NCI-H2227 (cell line): ENCODE measurements around the gene CASQ2.

Experiments used
- DNase-seq: peaks from one replicate; lab custom pipeline; 2025; ENCODE audit not compliant: unreplicated experiment; lab: John Stamatoyannopoulos, UW

Gene CASQ2

DNA sequence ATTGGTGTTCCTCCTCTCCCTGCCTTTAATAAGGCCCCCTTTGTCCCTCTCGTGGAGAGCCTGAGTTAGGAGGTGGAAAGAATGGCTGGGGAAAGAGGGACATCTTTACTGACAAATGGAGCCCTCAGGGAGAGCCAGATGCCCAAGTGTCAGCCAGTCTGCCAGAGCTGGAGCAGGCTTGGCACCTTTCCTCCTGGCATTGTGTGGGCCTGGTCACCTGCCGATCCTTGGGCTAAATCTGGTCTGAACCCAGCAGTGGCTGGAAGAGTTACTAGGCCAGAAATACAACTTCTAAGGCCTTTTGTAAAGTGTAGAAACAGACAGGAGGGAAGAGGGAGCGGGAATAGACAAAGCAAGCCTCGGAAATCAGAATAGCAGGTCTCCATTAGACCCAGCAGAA lies 101.8 kb downstream of the CASQ2 start:
- no peak for DNase-seq

DNA sequence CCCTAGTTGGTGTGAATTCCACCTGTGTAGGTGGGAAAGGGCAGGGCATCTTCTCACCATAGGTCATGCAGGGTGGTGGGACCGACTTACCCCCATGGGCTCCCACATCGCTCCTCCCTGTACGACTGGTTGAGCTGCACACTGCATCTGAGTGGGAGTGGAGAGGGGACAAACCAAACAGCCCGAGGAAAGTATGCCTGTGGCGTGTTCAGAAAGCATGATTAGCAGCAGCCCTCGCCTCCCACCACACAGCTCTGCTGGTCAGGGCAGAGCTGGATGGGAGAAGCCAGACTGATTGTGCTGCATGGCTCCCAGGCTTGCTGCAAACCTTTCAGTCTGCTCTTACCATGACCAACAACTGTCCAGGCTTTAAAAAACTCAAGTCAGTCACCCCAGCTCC lies 102.3 kb downstream of the CASQ2 start:
- no peak for DNase-seq

DNA sequence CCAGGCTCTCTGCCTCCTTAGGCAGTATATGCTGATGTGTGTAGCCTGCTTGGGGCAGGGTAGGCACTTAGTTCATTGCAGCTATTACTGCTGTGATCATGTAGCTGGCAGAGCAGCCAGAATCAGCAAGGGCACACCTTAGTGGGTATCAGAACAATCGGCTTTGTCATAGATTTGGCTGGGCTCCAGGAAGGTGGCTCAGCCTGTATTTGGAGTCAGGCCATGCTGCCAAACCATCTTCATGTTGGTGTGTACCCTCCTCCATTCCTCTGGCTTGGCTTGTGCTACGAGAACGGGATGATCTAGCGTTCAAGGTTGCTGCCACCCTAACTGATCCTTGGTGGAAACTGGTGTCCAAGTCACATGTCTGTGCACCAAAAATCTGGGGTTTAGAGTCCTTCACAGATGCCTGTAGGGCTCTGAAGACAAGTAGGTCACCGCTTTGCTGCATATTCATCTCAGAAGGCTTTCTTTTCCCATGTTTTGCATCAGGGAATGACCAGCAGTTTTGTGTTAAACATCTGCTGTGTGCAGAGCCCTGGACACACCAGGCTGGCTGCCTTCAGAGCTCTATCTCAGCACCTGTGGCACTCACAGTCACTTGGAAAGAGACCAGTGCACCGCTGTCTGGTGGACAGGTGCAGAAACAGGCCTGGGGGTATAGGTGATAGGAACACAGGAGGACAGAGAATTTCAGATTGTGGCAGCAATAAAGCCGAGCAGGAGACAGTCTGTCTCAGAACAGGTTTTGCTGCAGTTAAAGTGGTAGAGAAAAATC lies 103.0 kb downstream of the CASQ2 start:
- DNase-seq = no peak

DNA sequence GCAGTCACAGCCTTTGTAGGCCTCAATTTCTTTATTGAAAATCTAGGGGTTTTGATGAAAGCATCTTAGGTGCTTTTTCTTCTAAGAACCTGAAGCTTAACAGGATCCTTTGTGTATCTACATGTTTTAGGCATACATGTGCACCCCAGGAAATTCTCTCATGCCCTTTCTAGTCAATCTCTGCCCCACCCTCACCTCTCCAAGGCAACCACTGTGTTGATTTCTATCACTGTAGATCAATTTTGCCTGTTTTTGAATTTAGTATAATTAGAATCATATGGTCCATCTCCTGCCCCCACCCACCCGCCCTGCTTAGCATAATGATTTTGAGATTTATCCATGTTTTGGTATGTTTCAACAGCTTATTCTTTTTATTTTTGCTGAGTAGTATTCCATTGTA lies 107.4 kb downstream of the CASQ2 start:
- DNase-seq = no peak

DNA sequence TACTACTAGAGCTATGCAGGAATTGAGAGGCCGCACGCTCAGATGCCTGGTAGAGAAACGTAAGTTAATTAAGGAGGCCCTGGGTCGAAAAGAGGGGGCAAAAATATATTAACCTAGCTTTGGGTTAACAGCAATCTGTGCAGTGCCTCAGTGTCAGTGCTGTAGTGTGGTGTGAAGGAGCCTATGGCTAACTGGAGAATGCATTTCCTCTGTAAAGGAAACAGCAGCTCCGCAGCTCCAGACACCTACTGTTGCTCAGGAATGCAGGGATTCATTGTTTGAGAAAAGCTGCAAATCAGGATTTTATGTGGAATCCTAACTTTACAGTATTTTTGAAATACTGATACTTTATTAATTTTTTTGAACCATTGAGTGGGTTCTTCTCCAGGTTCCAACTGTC lies 108.4 kb downstream of the CASQ2 start:
- no peak for DNase-seq

DNA sequence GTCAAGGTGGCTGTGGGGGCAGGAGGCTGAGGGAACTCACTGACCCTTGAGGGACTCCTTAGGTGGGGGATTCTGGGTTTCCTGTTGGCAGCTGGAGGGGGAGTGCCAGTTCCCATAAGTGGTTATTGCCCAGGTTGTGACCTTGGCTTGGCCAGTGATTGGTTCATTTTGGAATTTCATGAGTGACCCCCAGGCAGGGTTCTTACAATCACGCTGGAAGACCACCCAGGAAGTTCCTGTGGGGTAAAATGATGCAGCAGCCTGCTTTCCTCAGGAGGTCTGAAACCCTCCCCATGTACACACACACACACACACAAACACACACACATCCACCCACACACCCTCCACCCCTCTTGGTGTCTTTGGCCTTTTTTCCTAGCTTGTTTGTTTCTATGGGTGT lies 109.9 kb downstream of the CASQ2 start:
- DNase-seq = no peak

DNA sequence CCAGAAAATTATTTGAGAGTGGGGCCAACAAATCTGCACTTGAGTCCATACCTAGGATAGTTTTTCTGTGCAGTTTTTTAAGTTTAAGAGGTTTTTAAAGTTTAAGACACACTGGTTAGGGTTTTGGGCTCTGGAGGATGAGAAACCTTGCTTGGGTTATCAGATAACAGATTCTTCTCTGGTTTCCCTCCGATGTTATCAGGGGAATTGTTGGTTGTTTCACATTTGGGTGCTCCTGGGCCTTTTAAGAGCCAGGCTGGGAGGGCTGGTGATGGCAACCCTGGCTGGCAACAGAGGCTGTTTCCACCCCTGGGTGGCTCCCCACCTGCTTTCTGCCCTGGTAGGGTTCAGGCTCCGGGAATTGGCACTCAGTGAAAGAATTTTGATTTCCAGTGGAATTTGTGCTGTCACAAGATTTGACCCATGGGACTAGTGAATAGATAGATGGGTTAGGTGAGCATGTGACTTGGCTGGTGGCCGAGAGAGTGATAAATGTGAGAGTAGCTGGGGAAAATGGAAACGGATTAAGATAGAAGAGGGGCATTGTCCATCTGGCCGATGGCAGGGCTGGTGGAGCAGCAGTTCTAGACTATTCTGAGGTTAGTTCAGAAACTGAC lies 111.9 kb downstream of the CASQ2 start:
- no peak for DNase-seq

DNA sequence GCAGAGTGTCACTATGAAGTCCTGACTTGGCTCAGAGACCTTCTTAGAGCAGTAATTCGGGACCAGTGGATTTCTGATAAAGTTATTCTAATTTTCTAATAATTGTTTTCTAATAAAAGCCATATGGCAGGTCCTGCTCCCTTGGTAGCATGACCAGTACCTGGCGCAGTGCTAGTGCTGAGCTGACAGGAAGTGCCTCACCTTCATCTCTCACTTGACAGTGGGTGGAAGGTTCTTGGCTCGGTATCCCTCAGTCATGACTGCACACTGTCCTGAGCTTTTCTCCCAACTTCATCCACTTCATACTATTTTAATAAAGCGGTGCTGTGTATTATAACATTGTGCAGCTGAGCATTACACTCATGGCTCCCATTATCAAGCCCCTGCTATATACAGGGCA lies 112.6 kb downstream of the CASQ2 start:
- no peak for DNase-seq

DNA sequence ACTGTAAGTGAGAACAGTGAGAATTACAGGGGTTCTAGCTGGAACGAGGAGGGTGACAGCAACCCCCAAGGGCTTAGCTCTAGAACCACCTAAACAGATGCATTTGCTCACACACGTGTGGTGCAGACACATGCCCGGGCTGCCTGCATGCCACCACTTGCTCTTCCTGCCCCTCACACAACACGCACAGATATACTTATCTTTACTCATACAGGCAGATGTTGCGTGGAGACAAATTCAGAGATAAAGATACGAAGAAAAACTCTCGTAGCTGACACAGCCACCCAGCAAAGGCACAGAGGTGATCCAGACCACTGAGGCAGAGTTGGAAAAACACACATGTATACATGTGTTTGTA lies 113.2 kb downstream of the CASQ2 start:
- no peak for DNase-seq

DNA sequence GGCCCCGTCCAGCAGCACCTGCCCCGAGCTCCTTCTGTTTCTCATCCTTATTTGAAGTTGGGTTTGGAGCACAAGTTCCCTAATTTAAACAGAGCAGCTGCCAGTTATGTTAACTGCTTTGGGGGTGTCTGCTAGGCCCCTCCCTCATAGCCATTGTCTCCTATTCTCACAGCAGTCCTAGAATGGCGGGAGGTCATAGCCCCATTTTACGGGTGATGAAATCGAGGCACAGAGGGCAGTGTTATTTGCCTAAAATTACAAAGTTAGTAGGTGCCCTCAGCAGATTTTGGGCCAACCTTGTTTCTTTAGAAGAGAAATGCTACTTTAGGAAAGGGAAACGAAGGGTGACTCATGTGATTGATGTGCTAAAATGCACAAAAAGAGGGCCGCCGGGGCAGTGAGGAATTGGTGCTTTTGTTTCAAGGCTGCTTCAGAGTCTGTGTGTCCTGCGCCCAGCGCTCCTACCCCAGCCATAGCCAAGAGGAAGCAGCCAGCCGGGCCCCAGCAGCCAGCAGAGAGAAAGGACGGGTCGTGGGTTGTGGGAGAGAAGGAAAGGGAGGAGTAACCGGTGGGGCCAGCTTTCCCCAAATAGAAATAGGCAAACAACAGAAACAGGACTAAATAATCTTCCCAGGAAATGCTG lies 113.7 kb downstream of the CASQ2 start:
- no peak for DNase-seq

DNA sequence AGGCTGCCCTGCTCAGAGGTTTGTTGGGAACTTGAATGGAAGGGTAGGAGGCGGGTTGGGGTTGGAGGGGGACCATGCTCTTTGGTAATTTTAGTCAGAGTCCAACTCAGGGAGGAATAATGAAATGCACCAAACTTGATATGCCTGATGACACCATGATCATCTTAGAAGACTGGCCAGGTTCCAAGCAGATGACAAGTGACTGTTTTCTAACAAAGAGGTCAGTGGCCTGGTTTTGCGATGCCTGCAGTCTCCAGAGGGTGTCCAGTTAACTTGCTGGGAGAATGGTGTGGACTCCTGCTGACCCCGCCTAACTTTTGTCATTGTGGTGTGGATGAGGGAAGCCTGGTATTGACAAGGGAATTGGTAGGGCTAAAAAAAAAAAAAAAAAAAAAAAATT lies 114.4 kb downstream of the CASQ2 start:
- DNase-seq = no peak

DNA sequence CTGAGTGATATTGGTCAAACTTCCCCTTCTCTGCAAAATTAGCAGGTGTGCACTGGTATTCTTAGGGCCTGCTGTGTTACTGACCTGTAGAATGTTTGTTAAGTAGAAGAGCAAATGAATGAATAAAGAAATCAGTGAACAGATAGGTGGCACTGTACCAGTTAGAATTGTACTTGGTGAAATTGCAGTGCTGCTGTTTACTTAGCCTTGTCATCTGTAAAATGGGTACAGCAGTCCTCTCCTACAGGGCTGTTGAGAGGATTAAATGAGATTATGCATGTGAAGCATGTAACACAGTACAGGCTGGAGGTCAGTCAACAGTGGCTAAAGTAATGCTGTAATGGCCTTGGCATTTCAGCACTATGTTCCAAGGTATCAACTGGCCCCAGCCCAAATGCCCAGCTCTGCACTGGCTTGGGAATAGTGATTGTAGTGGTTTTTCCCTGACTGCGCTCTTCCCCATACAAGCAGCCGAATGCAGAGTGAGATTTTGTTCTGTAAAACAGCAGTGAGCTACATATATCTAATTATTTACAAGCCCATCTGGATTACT lies 116.2 kb downstream of the CASQ2 start:
- DNase-seq = no peak

DNA sequence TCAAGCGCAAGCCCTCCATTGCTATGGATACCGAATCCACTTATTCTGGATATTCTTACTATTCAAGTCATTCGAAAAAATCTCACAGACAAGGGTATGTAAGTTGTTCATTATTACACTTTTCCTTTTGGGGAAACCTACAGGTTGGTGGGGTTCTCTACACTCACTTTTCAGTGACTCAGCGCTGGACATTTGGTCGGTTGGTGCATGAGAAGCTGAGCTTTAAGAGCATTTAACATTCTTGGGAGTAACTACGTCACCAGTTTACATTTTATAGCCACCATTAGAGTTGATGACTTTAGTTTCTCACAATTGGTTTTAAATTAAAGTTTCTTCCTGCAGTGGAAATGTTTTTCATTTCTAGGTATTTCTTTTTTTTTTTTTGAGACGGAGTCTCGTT lies 117.1 kb downstream of the CASQ2 start:
- DNase-seq = no peak

DNA sequence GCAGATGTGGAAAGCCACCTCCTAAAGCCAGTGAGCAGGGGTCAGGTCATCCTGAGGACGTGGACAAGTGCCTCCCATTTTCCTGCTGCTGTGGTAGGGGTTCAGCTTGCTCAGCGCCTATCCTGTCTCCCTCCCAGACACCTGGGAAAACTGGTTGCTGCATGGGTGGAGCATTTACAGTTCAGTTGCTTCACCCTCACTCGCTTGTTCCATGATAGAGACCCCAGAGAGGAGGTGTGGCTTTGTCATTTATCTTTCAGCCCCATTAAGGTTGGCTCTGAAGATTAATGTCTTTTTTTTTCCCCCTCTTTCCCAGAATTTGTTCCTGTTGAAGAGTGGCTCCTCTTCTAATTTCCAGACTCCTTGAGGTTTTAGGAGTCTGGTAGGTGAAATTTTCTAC lies 117.6 kb downstream of the CASQ2 start:
- DNase-seq = no peak
